HG02610 (cell line): ENCODE measurements around the gene IFT25.
"Not testable (repeated sequence)": the region's sequence is repeated elsewhere in the genome, so short reads cannot be mapped to it uniquely, and the experiment has no call there.

Experiments
- ATAC-seq: cut with Tn5 transposase; IDR thresholded peaks from one replicate; pipeline ENCODE4 v1.9.1; 2021; ENCODE audit warnings: mild to moderate bottlenecking, moderate library complexity; ENCODE audit not compliant: unreplicated experiment

IFT25 gene

GRCh38 chr1:53945433-53946251, at the start of gene IFT25:
Gene IFT25 (minus strand): TSS chr1:53945699. CDS start chr1:53940082, 5,617 bp downstream.
- peak; percentile 71 for ATAC-seq

- not testable (repeated sequence) for ATAC-seq
Measured at GRCh38 chr1:53994516-53994915, 49.0 kb upstream of the IFT25 start.

- no peak for ATAC-seq
Measured at GRCh38 chr1:53992085-53992874, 46.8 kb upstream of the IFT25 start.

DNA sequence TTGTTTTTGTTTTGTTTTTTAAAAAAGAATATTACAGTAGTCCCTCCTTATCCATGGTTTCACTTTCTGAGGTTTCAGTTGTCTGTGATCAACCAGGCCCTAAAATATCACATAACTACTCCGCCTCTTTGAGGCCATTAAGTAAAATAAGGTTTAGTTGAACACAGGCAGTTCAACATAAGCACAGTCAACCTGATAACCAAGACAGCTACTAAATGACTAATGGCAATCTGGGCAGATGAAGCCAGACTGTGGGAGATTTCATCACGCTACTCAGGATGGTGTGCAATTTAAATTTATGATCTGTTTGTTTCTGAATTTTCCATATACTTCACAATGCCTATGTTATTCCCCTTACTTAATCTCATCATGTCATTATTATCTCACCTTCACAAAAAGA, 42.4 kb upstream of the IFT25 start:
- no peak for ATAC-seq

- ATAC-seq: no peak
Measured at GRCh38 chr1:53986458-53986857, 41.0 kb upstream of the IFT25 start.

GRCh38 chr1:53984726-53985125, 39.2 kb upstream of the IFT25 start:
- ATAC-seq: no peak

DNA sequence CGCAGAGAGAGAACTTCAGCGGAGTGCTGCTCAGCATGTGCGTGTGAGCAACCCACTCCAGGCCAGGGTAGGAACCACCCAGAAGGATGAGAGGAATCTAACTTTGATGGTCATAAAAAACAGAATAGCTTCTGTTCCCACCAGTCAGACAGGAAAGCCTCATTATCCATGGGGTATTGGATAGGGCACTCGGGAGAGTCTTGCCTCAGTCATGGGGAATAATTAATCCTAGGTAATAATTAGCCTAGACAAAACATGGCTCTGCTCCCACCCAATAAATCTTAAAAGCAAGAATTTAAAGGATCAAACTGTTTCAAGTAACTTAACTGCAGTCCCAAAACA, 37.2 kb upstream of the IFT25 start:
- ATAC-seq: no peak

DNA sequence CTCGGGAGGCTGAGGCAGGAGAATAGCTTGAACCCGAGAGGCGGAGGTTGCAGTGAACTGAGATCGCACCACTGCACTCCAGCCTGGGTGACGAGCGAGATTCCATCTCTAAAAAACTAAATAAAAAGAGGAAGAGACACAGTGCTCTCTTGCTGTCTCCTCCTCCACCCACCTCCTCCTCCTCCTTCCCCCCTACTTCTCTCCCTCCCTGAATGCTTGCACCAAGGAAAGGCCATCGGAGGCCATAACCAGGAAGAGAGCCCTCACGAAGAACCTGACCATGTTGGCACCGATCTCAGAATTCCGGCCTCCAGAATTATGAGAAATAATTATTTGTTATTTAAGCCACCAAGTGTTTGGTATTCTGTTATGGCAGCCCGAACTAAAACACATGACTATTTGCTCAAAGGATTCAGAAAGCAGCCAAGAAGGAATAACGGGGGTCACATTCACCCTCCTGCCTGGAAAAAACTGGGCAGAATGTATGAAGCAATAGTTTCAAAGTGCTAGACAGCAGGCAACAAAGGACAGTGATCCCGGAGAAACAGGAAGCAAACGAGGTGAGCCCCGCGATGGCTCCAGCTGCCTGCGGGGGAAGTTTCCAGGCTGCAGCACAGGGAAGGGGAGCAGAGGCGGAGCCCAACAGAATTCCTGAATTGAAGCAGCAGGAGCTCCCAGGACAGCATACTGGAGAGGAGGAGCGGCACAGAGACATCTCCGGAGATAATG, 36.7 kb upstream of the IFT25 start:
- ATAC-seq: no peak

- no peak for ATAC-seq
Measured at GRCh38 chr1:53981220-53981619, 35.7 kb upstream of the IFT25 start.

GRCh38 chr1:53979712-53980450, 34.4 kb upstream of the IFT25 start:
- no peak for ATAC-seq

- no peak for ATAC-seq
Measured at GRCh38 chr1:53975861-53976260, 30.4 kb upstream of the IFT25 start.

DNA sequence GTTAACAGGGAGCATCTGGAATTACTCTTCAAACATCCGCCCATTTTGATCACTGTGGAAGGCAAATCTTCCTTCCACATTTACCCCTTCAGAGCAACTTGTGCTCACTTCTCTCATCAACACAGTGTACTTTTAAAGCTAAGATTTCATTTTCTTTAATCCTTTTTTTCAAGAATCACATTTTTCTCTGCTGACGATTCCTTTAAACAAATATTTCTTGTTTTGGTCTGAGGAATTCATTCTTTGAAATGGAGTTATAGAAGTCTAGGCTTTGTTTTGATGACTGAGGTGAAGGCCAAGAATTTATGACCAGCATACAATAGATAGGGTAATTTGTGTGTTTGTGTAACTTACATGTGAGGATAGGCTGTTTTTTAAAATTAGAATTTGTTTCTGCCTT, 26.2 kb upstream of the IFT25 start:
- no peak for ATAC-seq

DNA sequence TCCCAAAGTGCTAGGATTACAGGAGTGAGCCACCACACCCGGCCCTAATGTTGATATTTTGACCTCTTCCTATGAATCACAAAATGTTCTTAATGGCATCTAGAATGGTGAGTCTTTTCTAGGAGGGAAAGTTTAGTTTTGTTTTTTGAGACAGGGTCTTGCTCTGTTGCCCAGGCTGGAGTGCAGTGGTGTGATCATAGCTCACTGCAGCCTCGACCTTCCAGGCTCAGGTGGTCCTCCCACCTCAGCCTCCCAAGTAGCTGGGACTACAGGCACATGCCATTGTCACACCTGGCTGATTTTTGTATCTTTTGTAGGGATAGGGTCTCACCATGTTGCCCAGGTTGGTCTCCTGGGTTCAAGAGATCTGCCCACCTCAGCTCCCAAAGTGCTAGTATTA, 23.8 kb upstream of the IFT25 start:
- ATAC-seq: not testable (repeated sequence)

GRCh38 chr1:53968125-53968513, 22.6 kb upstream of the IFT25 start:
- ATAC-seq: no peak

DNA sequence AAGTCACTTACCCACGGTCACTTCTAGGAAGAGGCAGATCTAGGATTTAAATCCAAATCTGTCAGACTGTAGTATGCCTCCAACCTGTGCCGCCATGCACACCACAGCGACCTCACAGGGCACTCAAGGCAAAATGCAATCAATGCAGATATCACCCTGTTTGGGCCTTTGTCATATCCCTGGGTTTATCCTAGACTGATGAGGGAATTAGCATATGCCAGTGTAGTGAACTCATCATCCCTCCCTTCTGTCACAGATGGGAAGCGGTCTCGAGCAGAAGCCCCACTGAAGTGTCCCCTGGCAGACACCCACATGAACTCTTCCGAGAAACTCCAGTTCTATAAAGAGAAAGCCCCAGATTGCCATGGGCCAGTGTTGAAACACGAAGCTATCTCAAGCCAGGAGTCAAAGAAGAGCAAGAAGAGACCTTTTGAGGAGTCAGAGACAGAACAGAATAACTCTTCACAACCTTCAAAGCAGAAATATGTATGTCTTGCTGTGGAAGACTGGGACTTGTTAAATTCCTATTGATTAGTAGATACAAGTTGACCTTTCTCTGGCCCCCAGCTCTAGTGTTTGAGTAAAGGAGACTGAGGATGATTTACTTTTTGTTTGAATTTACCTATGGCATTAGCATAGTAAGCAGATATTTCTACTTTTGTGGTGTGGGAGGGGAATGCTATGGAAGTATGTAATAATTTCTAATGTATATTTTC, 22.1 kb upstream of the IFT25 start:
- ATAC-seq: no peak

DNA sequence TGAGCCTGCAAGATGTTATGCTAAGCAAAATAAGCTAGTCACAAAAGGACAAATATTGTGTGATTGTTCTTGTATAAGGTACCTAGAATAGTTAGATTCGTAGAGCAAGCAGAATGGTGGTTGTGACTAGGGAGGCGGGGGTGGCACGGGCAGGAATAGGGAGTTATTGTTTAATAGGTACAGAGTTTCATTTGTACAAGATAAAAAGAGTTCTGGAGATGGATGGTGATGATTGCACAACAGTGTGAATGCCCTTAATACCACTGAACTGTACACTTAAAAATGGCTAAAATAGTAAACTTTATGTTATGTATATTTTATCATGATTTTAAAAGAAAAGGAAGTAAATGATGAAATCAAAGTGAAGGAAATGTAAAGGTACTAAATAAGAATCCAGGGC, 21.3 kb upstream of the IFT25 start:
- no peak for ATAC-seq

DNA sequence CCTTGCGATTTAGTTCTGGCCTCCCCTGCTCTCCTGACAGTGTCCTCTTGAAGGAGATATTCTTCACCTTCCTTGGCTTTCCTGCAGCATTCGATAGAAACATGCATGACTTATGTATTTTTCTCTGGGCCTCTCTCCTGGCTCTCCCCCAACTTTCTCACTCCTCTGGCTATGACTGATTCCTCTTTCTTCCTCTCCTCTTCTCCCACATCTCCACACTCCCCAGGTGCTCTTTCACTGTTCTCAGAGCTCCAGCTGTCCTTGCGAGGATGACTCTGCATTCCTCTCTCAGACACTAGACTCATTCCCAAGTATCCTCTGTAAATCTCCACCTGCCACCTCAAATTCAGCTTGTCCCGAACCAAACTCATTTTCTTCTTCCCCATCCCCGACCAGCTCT, 18.6 kb upstream of the IFT25 start:
- ATAC-seq: no peak

- ATAC-seq: no peak
Measured at GRCh38 chr1:53963460-53963859, 18.0 kb upstream of the IFT25 start.

GRCh38 chr1:53962395-53962794, 16.9 kb upstream of the IFT25 start:
- no peak for ATAC-seq

DNA sequence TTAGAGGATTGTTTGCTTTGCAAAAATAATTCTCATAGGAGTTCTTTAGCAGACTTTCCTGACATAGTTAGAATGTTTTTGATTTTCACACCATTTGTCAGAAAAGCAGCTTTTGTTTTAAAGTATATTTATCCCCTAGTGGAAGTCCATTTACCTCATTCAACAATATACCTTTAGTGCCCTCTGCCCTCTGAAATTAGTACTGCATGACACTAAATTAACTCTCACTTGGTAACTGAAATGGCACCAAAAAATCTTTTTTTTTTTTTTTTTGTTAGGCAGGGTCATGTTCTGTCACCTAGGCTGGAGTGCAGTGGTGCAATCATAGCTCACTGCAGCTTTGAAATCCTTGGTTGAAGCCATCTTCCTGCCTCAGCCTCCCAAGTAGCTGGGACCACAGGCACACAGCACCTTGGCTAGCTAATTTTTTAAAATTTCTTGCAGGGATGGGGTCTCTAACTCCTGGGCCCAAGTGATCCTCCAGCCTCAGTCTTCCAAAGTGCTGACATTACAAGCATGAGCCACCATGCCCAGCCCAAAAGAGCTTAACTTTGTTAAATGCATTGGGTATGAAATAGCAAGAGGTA, 14.3 kb upstream of the IFT25 start:
- ATAC-seq: no peak
